A673 (cell line): ENCODE data around the gene RNPS1. TPM values are rescaled to one million over a fixed set of nuclear protein-coding genes. Genes with fewer than 3 reads are reported as not detected.

ENCODE experiments used
- BruUV-seq: library from RNA; stranded (reverse); fragments of 400-500 nt; replicated peaks from 2 replicates; lab custom pipeline; 2021; lab: Mats Ljungman, UMichigan
- CTCF ChIA-PET: fragments of 300-600 bp; sonication (Branson Sonifier 250); formaldehyde crosslinking; loops from one replicate; lab custom pipeline; 2022; ENCODE audit warnings: antibody characterized with exemption; lab: Charles Lee
- POLR2A ChIA-PET: fragments of 300-600 bp; sonication (Branson Sonifier 250); formaldehyde crosslinking; loops from one replicate; lab custom pipeline; 2022; ENCODE audit warnings: antibody characterized with exemption; ENCODE audit not compliant: low non-redundant PET; lab: Charles Lee
- DNase-seq: peaks from one replicate; pipeline ENCODE4 v3.0.0-alpha.2; 2015; ENCODE audit warnings: low spot score
- H3K27ac ChIP-seq: fragments of 200-600 bp; sonication (generic); 2 replicates; pipeline ENCODE4 v1.5.1; 2016; ENCODE audit warnings: mixed run types, low read depth, mild to moderate bottlenecking, mixed read lengths, antibody characterized with exemption, low read length; ENCODE audit not compliant: poor library complexity, severe bottlenecking
- H3K27me3 ChIP-seq: fragments of 200-600 bp; sonication (generic); replicated peaks from 2 replicates; pipeline ENCODE4 v1.6.1; 2017; ENCODE audit warnings: mixed run types, low read depth, mild to moderate bottlenecking, mixed read lengths, antibody characterized with exemption, low read length; ENCODE audit not compliant: insufficient read depth, poor library complexity
- H3K36me3 ChIP-seq: fragments of 200-600 bp; sonication (generic); 2 replicates; pipeline ENCODE4 v1.6.1; 2016; ENCODE audit warnings: mixed run types, mild to moderate bottlenecking, mixed read lengths, antibody characterized with exemption, low read length; ENCODE audit not compliant: insufficient read depth, poor library complexity, severe bottlenecking
- H3K4me1 ChIP-seq: fragments of 200-600 bp; sonication (generic); 2 replicates; pipeline ENCODE4 v1.6.1; 2017; ENCODE audit warnings: mixed run types, mild to moderate bottlenecking, mixed read lengths, antibody characterized with exemption, low read length; ENCODE audit not compliant: insufficient read depth, poor library complexity, severe bottlenecking
- H3K4me3 ChIP-seq: fragments of 200-600 bp; sonication (generic); 2 replicates; pipeline ENCODE4 v1.5.1; 2016; ENCODE audit warnings: low read depth, mixed run types, mild to moderate bottlenecking, mixed read lengths, low read length; ENCODE audit not compliant: poor library complexity, severe bottlenecking
- H3K9me3 ChIP-seq: fragments of 200-600 bp; sonication (generic); 2 replicates; pipeline ENCODE4 v1.6.1; 2016; ENCODE audit warnings: mixed run types, low read depth, mild to moderate bottlenecking, mixed read lengths, antibody characterized with exemption, low read length; ENCODE audit not compliant: poor library complexity, severe bottlenecking
- CTCF ChIP-seq: fragments of 300-800, 200-600 bp; sonication (generic); conservative IDR thresholded peaks from 2 replicates; pipeline ENCODE4 v1.5.1; 2017; ENCODE audit warnings: low read depth, mild to moderate bottlenecking, antibody characterized with exemption, low read length, moderate library complexity, mixed read lengths
- EZH2 ChIP-seq: fragments of 200-600 bp; sonication (generic); IDR thresholded peaks from 2 replicates; pipeline ENCODE4 v1.6.1; 2017; ENCODE audit warnings: borderline replicate concordance, low read depth, mild to moderate bottlenecking, mixed read lengths, antibody characterized with exemption, low read length; ENCODE audit not compliant: poor library complexity, severe bottlenecking
- intact Hi-C: fragments of 100-400 bp; cut with micrococcal nuclease; formaldehyde crosslinking; loops from one replicate; pipeline ENCODE4 v1.10.0; 2022; ENCODE audit not compliant: unreplicated experiment
- total RNA-seq: library from RNA; stranded (reverse); gene quantifications from 2 replicates; pipeline ENCODE4 v1.2.3, GENCODE V29; 2021

RNPS1 gene
- total RNA-seq, 1 experiment from 2014 or later, result 345 TPM

GRCh38 chr16:2250652-2251295, 17.2 kb downstream of the RNPS1 start:
- TF ChIP-seq EZH2 (no peak), CTCF (no peak)

GRCh38 chr16:2246301-2246885, 21.5 kb downstream of the RNPS1 start:
- no TSS peak for BruUV-seq
- POLR2A ChIA-PET, result interaction anchor here (0.6 kb wide), 1 partner anchor 419 kb away, joined by 10 read pairs; no protein-coding TSS in a partner anchor
- no peak overlapping the region for H3K4me3 ChIP-seq
- H3K36me3 ChIP-seq, result peaks cover 43% of the 10 kb centered on the region
- H3K27me3 ChIP-seq, result no peaks in the 10 kb centered on the region
- H3K9me3 ChIP-seq, result no peaks in the 10 kb centered on the region
- CTCF ChIA-PET, result no interaction called here
- no peak for TF ChIP-seq CTCF
- no peak for TF ChIP-seq EZH2
- peaks cover 11% of the 10 kb centered on the region for H3K4me1 ChIP-seq
- H3K27ac ChIP-seq, result no peak overlapping the region
- no peak for DNase-seq
- intact Hi-C loops, result no loop called here

More at GRCh38 chr16:2250652-2251295, 17.2 kb downstream of the RNPS1 start:
- Histone ChIP-seq H3K27me3 (no peaks in the 10 kb centered on the region), H3K27ac (peak overlapping the region; percentile 90), H3K9me3 (no peaks in the 10 kb centered on the region), H3K4me1 (peaks cover 18% of the 10 kb centered on the region), H3K4me3 (peak overlapping the region; percentile 77), H3K36me3 (peaks cover 39% of the 10 kb centered on the region)
- BruUV-seq, result TSS peak; percentile 54
- CTCF ChIA-PET, result interaction anchor here (0.6 to 0.9 kb wide), 2 partner anchors 193 to 234 kb away, joined by 3 read pairs; no protein-coding TSS in a partner anchor
- intact Hi-C loops, result no loop called here
- POLR2A ChIA-PET, result interaction anchor here (0.5 kb wide), 1 partner anchor 26 kb away, joined by 3 read pairs; no protein-coding TSS in a partner anchor
- DNase-seq, result peak; percentile 43

- Histone ChIP-seq H3K4me3 (no peak overlapping the region), H3K36me3 (peaks cover 43% of the 10 kb centered on the region), H3K27ac (no peak overlapping the region), H3K9me3 (no peaks in the 10 kb centered on the region), H3K27me3 (no peaks in the 10 kb centered on the region), H3K4me1 (peaks cover 6% of the 10 kb centered on the region)
- intact Hi-C loops, result no loop called here
- ChIA-PET POLR2A (no interaction called here), CTCF (no interaction called here)
- DNase-seq, result no peak
- no TSS peak for BruUV-seq
- TF ChIP-seq CTCF (no peak), EZH2 (no peak)
Observed at GRCh38 chr16:2244926-2245795, 22.8 kb downstream of the RNPS1 start.
